Breast epithelium (tissue), 4 donors: ENCODE measurements around the gene NUCB1. TPM values are rescaled to one million over a fixed set of nuclear protein-coding genes. Genes with fewer than 3 reads are reported as not detected.
"Not testable (repeated sequence)": the region's sequence is repeated elsewhere in the genome, so short reads cannot be mapped to it uniquely, and the experiment has no call there.

ENCODE experiments used
- DNase-seq, 2 donors: peaks; one replicate each; pipeline ENCODE4 v3.0.0-alpha.2; 2019; ENCODE audit warnings: low spot score in 2 of 2
- H3K27ac ChIP-seq, 2 donors: fragments of 200-600 bp; sonication (generic) in 1 of 2; one replicate each; pipeline ENCODE4 v1.5.1; 2016 to 2019; ENCODE audit warnings: mild to moderate bottlenecking in 1 of 2
- H3K27me3 ChIP-seq, 2 donors: fragments of 200-600 bp; sonication (generic) in 1 of 2; one replicate each; pipeline versions ENCODE4 v1.5.1 to v1.6.0; 2017 to 2019; ENCODE audit warnings: control low read depth in 1 of 2, mild to moderate bottlenecking in 1 of 2
- H3K36me3 ChIP-seq: fragments of 200-600 bp; one replicate; pipeline ENCODE4 v1.5.1; 2019
- H3K4me1 ChIP-seq, 2 donors: fragments of 200-600 bp; sonication (generic); one replicate each; pipeline ENCODE4 v1.5.1; 2016 to 2019; ENCODE audit warnings: control low read depth in 1 of 2
- H3K4me3 ChIP-seq, 3 donors: fragments of 200-600 bp; sonication (generic); 1 replicate in 2 of 3; 2 replicates in 1 of 3; pipeline ENCODE4 v1.5.1; 2016 to 2019; ENCODE audit warnings: mild to moderate bottlenecking in 3 of 3, moderate library complexity in 2 of 3
- H3K9me3 ChIP-seq, 2 donors: fragments of 200-600 bp; sonication (generic) in 1 of 2; one replicate each; pipeline ENCODE4 v1.5.1; 2016 to 2019; ENCODE audit warnings: control low read depth in 1 of 2
- POLR2A ChIP-seq: fragments of 450-650 bp; IDR thresholded peaks from one replicate; pipeline ENCODE4 v1.6.1; 2016; ENCODE audit warnings: antibody characterized with exemption, mild to moderate bottlenecking, moderate library complexity
- POLR2AphosphoS5 ChIP-seq, 3 donors: sonication (generic); formaldehyde crosslinking; IDR thresholded peaks; one replicate each; pipeline ENCODE4 v1.6.1; 2017; ENCODE audit warnings: antibody characterized with exemption in 3 of 3
- intact Hi-C: fragments of 100-400 bp; cut with DNase I; formaldehyde crosslinking; loops from one replicate; pipeline ENCODE4 v1.15.1; 2023; ENCODE audit warnings: low total_unique reads
- total RNA-seq, 3 donors: library from RNA; depleted of rRNA; stranded (reverse); fragments of >200 nt; gene quantifications; one replicate each; pipeline ENCODE4 v1.1.0, GENCODE V29; 2016
- TF ChIP-seq, protein P1 (sequence below), 3 donors: fragments of 450-650 bp; IDR thresholded peaks; one replicate each; pipeline ENCODE4 v1.5.1; 2016 to 2017; ENCODE audit warnings: antibody characterized with exemption in 3 of 3, mild to moderate bottlenecking in 3 of 3, moderate library complexity in 3 of 3

The NUCB1 gene
- total RNA-seq, 3 donors from 2014 or later: 131 to 333 (median 223) TPM

DNA sequence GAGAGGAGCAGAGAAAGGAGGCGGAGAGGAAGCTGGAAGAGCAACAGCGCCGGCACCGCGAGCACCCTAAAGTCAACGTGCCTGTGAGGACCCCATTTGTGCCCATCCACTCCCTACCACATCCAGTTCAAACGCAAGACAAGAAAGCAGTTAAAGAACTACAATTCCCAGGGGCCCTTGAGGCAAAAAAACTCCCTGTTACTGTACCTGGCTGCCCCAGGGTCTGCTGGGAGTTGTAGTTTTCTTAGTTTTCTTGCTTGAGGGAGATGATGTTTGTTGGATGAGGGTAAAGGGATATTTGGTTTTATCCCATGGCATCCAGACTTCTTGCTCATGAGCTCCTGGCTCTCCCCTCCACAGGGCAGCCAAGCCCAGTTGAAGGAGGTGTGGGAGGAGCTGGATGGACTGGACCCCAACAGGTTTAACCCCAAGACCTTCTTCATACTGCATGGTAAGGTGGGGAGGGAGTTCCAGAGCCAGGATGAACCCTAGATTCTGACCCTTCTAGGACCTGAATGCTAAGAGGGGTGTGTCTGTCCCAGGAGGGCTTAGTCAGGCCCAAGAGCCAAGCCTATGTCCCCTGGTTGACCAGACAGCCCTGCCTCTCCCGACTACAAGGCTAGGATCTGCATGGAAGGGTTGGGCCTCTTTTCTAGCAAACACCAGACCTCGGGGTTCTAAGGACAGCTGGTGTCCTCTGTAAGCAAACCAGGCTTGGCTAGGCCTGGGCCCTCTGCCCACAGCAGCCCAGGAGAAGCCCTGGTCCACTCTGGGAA lies 13.2 kb downstream of the NUCB1 start:
- Histone ChIP-seq H3K36me3 (no peaks in the 10 kb centered on the region), H3K27me3 (no peaks in the 10 kb centered on the region), H3K27ac (no peak overlapping the region), H3K9me3 (no peaks in the 10 kb centered on the region), H3K4me3 (no peak overlapping the region), H3K4me1 (no peaks in the 10 kb centered on the region)
- intact Hi-C loops: no loop called here
- DNase-seq: no peak
- no peak for TF ChIP-seq POLR2AphosphoS5 (IDR thresholded peaks at IDR 0.05)
- TF ChIP-seq POLR2A: no peak
- TF ChIP-seq, protein P1, sequence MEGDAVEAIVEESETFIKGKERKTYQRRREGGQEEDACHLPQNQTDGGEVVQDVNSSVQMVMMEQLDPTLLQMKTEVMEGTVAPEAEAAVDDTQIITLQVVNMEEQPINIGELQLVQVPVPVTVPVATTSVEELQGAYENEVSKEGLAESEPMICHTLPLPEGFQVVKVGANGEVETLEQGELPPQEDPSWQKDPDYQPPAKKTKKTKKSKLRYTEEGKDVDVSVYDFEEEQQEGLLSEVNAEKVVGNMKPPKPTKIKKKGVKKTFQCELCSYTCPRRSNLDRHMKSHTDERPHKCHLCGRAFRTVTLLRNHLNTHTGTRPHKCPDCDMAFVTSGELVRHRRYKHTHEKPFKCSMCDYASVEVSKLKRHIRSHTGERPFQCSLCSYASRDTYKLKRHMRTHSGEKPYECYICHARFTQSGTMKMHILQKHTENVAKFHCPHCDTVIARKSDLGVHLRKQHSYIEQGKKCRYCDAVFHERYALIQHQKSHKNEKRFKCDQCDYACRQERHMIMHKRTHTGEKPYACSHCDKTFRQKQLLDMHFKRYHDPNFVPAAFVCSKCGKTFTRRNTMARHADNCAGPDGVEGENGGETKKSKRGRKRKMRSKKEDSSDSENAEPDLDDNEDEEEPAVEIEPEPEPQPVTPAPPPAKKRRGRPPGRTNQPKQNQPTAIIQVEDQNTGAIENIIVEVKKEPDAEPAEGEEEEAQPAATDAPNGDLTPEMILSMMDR (IDR thresholded peaks at IDR 0.05): no peak

DNA sequence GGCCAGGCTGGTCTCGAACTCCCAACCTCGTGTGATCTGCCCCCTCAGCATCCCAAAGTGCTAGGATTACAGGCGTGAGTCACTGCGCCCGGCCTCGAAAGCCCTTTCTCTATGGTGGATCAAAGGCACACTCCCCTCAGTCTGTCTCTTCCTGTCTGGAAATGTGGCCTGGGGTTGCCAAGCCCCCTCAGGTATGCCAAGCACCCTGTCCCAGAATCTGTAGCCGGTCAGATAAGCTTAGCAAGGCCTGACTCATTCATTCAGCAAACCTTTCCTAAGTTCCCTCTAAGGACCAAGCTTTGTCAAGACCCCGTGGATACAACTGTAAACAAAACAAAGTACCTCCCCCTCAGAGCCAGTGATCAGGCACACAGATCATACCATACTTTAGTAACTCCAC lies 14.1 kb downstream of the NUCB1 start:
- no peaks in the 10 kb centered on the region for H3K9me3 ChIP-seq
- no peak overlapping the region for H3K27ac ChIP-seq
- no peak for TF ChIP-seq POLR2A
- no peak for TF ChIP-seq POLR2AphosphoS5 (IDR thresholded peaks at IDR 0.05)
- TF ChIP-seq, protein P1 (IDR thresholded peaks at IDR 0.05): no peak
- no peak overlapping the region for H3K4me3 ChIP-seq
- H3K36me3 ChIP-seq: no peaks in the 10 kb centered on the region
- H3K4me1 ChIP-seq: no peaks in the 10 kb centered on the region
- no peaks in the 10 kb centered on the region for H3K27me3 ChIP-seq
- DNase-seq: no peak
- intact Hi-C loops: no loop called here

DNA sequence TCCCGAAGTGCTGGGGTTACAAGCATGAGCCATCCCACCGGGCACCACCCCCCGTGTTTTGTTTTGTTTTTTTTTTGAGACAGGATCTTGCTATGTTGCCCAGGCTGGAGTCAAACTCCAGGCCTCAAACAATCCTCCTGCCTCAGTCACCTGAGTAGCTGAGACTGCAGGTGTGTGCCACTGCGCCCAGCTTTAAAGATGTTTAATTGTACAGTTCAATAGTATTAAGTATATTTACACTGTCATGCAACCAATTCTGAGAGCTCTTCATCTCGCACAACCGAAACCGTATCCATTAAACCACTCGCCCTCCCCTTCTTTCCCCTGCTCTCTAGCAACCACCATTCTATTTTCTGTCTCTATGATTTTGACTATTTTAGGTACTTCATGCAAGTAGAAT lies 15.6 kb downstream of the NUCB1 start:
- intact Hi-C loops: no loop called here
- DNase-seq: no peak
- H3K27ac ChIP-seq: no peak overlapping the region
- TF ChIP-seq POLR2AphosphoS5 (IDR thresholded peaks at IDR 0.05): no peak
- TF ChIP-seq, protein P1 (IDR thresholded peaks at IDR 0.05): no peak
- no peak overlapping the region for H3K4me3 ChIP-seq
- no peaks in the 10 kb centered on the region for H3K9me3 ChIP-seq
- H3K4me1 ChIP-seq: no peaks in the 10 kb centered on the region
- no peaks in the 10 kb centered on the region for H3K36me3 ChIP-seq
- no peaks in the 10 kb centered on the region for H3K27me3 ChIP-seq

DNA sequence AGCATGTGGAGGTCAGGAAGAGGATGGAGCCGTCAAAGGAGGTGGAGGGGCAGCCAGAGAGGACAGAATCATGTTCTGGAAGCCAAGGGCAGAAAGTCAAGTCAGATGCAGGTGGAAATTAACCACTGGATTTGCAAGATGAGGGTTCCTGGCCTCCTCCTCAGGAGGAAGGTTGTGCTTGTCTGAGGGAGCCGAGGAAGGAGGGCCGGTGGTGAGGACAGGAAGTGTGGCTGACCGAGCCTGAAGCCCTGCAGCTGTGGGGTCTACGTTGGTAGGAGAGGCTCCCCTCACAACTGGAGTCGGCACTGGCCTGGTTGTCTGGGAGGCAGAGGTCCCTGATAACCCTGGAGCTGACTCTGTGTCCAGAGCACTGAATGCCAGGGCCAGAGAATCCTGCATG lies 18.0 kb downstream of the NUCB1 start:
- H3K4me1 ChIP-seq: no peaks in the 10 kb centered on the region
- TF ChIP-seq POLR2AphosphoS5 (IDR thresholded peaks at IDR 0.05) (no peak), POLR2A (no peak)
- no peaks in the 10 kb centered on the region for H3K27me3 ChIP-seq
- H3K27ac ChIP-seq: no peak overlapping the region
- no peak overlapping the region for H3K4me3 ChIP-seq
- no peaks in the 10 kb centered on the region for H3K9me3 ChIP-seq
- no peak for DNase-seq
- no peaks in the 10 kb centered on the region for H3K36me3 ChIP-seq
- intact Hi-C loops: no loop called here

DNA sequence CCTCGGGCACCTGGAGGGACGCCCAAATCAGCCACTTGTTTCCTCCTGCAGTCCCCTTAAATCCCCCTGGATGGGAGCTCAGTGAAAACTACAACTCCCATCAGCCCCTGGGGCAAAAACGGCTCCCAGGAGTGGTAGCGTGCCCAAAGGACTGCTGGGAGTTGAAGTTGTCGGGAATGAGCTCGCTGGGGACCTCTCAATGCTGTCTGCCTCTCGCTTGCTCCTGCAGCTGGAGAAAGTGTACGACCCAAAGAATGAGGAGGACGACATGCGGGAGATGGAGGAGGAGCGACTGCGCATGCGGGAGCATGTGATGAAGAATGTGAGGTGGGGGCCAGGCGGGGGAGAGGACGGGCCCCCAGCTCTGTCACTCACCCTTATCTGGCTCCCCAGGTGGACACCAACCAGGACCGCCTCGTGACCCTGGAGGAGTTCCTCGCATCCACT lies 18.7 kb downstream of the NUCB1 start:
- Histone ChIP-seq H3K4me1 (no peaks in the 10 kb centered on the region), H3K27ac (no peak overlapping the region), H3K27me3 (no peaks in the 10 kb centered on the region), H3K36me3 (no peaks in the 10 kb centered on the region), H3K4me3 (no peak overlapping the region), H3K9me3 (no peaks in the 10 kb centered on the region)
- TF ChIP-seq, protein P1 (IDR thresholded peaks at IDR 0.05): no peak
- TF ChIP-seq POLR2A (no peak), POLR2AphosphoS5 (IDR thresholded peaks at IDR 0.05) (no peak)
- intact Hi-C loops: no loop called here
- no peak for DNase-seq

DNA sequence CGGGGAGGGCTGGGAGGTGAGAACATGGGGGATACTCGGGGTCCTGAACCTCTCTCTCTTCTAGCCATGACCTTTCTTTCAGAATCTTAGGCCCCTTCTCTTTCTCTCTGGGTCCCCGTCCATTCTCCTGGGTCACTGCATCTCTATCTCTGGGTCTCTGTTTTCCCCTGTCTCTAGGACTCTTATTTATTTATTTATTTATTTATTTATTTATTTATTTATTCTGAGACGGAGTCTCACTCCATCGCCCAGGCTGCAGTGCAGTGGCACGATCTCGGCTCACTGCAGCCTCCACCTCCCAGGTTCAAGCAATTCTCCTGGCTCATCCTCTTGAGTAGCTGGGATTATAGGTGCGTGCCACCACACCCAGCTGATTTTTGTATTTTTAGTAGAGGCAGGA lies 19.2 kb downstream of the NUCB1 start:
- H3K27me3 ChIP-seq, H3K4me1 ChIP-seq, DNase-seq, H3K36me3 ChIP-seq, H3K4me3 ChIP-seq, H3K27ac ChIP-seq, intact Hi-C loops, H3K9me3 ChIP-seq: not testable (repeated sequence)
